ENCODE results near the gene SLC24A4.

DNA sequence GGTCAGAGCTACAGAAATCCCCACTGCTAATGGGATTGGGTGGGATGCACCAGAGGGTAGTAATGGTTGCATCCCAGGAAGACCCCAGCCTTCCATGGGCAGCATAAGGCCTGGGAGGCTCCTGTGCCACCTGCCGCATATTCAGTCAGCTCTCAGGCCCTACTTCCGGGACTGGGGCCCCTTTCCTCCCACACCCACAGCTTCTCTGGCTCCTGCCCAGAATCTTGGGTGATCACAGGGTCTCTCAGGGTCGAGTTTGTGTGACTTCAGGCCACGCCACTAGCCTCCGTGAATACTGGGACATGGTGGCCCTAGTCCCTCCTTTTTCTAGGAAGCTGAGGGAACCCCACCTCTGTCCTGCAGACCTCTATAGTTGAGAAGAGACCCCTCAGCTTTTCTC, 123.8 kb downstream of the SLC24A4 start:
- no peak for TF ChIP-seq EZH2phosphoT487 (conservative IDR thresholded peaks at IDR 0.05; ENCODE audit: low read length)
- TF ChIP-seq, protein P1, sequence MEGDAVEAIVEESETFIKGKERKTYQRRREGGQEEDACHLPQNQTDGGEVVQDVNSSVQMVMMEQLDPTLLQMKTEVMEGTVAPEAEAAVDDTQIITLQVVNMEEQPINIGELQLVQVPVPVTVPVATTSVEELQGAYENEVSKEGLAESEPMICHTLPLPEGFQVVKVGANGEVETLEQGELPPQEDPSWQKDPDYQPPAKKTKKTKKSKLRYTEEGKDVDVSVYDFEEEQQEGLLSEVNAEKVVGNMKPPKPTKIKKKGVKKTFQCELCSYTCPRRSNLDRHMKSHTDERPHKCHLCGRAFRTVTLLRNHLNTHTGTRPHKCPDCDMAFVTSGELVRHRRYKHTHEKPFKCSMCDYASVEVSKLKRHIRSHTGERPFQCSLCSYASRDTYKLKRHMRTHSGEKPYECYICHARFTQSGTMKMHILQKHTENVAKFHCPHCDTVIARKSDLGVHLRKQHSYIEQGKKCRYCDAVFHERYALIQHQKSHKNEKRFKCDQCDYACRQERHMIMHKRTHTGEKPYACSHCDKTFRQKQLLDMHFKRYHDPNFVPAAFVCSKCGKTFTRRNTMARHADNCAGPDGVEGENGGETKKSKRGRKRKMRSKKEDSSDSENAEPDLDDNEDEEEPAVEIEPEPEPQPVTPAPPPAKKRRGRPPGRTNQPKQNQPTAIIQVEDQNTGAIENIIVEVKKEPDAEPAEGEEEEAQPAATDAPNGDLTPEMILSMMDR (IDR thresholded peaks at IDR 0.05; ENCODE audit: insufficient read depth, low read length, poor library complexity, severe bottlenecking): no peak
